GM12865 (cell line): ENCODE results near the gene GPR87.

Experiments used
- DNase-seq: peaks from one replicate; pipeline ENCODE4 v3.0.0; 2010; ENCODE audit warnings: low read depth
- H3K4me3 ChIP-seq: 2 replicates; pipeline ENCODE4 v1.5.1; 2011; ENCODE audit warnings: mild to moderate bottlenecking, low read depth, low read length, control low read depth
- TF ChIP-seq, protein P1 (sequence below): IDR thresholded peaks from 2 replicates; pipeline ENCODE4 v1.5.1; 2011; ENCODE audit warnings: low read length, control low read depth, low read depth, inconsistent platforms; ENCODE audit not compliant: insufficient read depth; ENCODE audit errors: missing control alignments

The GPR87 gene

DNA sequence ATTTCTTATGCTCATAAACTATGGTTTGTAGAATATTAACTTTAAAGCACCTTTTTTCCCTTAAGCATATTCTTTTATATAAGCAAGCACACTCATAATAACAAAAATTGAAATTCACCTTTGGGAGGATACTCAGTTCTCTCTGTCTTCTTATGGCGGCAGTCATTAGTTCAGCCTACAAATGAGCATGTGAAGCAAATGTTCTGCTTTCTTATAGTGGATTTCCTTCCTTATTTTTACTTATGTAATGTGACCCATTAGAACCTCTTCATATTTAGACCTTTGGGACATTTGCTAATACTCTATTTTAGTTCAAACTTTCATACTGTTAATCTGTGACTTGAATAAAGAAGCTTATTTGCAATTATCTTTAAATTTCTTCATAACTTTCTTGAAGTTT lies 12.7 kb upstream of the GPR87 start, which contains the start of gene P2RY13:
TSS of gene P2RY13 (minus strand) at position 187 of the 400 bp plus-strand sequence. CDS start at position 166, 21 bp downstream.
- DNase-seq, result no peak
- no peak within 1 kb of the TSS for H3K4me3 ChIP-seq
- TF ChIP-seq, protein P1, sequence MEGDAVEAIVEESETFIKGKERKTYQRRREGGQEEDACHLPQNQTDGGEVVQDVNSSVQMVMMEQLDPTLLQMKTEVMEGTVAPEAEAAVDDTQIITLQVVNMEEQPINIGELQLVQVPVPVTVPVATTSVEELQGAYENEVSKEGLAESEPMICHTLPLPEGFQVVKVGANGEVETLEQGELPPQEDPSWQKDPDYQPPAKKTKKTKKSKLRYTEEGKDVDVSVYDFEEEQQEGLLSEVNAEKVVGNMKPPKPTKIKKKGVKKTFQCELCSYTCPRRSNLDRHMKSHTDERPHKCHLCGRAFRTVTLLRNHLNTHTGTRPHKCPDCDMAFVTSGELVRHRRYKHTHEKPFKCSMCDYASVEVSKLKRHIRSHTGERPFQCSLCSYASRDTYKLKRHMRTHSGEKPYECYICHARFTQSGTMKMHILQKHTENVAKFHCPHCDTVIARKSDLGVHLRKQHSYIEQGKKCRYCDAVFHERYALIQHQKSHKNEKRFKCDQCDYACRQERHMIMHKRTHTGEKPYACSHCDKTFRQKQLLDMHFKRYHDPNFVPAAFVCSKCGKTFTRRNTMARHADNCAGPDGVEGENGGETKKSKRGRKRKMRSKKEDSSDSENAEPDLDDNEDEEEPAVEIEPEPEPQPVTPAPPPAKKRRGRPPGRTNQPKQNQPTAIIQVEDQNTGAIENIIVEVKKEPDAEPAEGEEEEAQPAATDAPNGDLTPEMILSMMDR, result no peak

DNA sequence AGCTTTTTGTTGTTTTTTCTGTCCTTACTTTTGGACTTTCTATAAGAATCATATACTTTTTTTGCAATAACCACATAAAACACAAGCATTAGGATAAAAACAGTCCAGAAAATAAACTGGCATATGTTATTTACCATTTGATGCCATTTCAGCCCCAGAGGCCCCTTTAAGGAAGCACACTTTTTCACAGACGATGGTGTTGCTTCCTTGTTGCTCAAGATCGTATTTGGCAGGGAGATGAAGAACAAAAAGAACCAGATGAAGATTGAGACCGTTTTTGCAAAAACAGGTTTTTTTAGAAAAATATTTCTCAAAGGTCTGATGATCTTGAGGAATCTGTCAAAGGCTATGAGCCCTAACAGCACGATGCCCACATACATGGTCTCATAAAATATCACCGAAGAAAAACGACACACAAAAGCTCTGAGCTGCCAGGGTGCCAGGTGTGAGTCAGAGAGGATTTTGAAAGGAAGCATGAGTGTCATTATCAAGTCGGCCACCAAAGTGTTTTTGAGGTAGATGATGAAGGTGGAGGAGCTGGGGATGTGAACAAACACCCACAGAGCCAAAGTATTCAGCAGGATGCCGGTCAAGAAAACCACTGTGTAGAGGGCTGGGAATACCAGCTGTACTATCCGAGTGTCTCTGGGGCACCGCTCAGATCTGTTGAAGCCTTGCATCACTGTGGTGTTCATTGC lies 11.8 kb upstream of the GPR87 start:
- H3K4me3 ChIP-seq, result no peak overlapping the region
- no peak for DNase-seq
- TF ChIP-seq, protein P1, result no peak

DNA sequence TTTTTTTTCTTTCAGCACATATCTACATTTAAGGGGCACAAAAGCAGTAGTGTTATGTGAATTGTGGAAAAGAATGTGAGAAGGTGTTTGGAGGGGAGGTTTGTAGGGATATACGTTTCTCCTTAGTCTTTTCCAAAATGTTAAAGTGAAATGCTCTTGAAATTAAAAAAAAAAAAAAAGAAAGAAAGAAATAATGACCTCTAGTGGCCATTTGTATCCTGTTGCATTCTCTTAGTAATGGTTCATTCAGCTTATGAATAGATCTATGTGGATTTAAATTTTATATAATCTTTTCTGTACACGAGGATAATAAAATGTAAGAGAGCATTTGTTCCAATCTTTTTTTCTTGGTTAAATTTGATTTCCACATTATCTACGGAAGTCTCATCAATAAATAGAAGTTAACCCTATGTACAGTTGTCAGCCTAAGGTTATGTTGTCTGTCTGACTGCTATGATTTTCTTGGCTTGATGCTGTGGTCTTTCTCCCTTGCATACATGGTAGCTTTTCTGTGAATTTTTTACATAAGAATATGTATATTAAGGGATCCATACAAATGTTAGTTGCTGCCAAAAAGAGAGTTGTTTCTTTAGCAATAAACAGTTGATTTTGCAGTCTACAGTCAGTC lies 11.1 kb upstream of the GPR87 start:
- TF ChIP-seq, protein P1, result peak; percentile 43
- H3K4me3 ChIP-seq, result no peak overlapping the region
- no peak for DNase-seq

DNA sequence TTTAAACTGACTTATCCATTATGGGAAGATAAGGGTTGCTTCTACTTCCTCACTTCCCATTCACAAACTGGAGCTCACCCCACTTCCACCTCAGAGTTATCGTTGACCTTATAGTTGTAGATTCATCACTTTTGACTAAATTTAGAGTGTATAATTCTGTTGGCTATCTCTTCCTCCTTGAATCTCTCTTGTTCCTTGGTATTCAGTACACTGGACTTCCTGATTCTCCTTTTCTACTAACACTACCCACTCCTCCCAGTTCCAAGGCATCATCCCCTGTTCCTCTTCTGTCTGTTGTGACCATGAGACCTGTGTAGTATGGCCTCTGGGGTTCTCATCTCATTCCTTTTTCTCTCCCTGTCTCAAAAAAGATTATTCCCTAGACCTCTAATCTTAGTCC lies 5.9 kb upstream of the GPR87 start:
- DNase-seq, result no peak
- H3K4me3 ChIP-seq, result no peak overlapping the region
- TF ChIP-seq, protein P1, result no peak

DNA sequence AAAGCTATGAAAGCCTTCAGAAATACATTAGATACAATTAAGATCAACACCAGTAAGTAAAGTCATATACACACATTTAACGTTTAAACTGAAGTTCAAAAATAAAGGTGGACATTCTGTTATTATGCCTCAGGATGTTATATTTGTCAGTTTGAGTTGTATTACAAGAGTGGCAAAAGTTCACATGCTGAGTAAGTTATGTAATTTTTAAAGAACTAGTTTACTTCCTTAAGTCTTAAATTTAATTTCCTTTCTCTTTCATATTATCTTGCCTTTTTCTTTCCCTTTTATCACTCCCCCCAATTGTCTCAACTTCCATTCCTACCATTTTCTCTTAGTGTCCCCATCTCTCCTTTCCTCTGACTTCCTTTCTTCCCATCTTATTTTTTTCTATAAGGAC lies 4.9 kb upstream of the GPR87 start:
- TF ChIP-seq, protein P1, result no peak
- DNase-seq, result no peak
- H3K4me3 ChIP-seq, result no peak overlapping the region

DNA sequence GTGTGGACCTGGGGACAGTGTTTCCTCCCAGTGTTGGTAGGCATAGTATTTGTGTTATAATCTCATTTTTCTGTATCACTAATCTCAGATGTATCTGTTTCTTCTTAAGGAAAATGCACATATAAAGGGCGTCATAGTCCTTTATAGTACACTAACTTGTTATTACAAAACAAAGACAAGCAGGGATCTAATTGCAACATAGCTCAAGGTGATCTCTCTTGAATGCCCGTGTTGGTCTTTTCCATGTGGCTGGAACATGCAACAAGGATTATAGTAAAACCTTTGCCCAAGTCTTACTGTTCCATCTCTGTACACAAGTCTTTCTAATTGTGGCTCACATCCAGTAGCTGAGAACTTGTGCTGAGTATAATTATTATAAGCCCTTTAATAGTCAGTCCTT lies 3.5 kb upstream of the GPR87 start:
- DNase-seq, result no peak
- H3K4me3 ChIP-seq, result no peak overlapping the region
- TF ChIP-seq, protein P1, result no peak

DNA sequence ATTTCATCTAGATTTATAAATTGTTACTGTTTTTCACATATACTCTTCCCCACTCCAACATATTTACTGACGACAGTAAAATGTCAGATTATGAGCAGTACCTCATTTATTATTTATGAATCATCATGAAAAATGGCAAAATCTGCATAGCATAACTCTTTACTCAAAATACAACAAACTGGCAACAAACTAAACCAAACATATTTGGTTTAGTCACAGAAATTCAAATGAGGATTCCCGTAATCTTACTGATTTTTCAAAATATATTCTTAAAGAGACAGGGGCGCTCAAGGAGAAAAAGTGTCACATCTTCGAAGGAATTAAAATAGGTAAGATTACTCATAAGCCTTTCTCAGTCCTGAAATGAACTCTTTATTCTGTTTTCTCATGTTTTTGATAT lies 3.0 kb upstream of the GPR87 start:
- H3K4me3 ChIP-seq, result no peak overlapping the region
- DNase-seq, result no peak
- TF ChIP-seq, protein P1, result no peak
